ENCODE results near the gene ATG7.

ATG7 gene

GRCh38 chr3:11603628-11604027, 331.4 kb downstream of the ATG7 start:
- no peak for DNase-seq (ENCODE audit: extremely low read depth in 1 of 2, low read depth in 1 of 2)

- DNase-seq (ENCODE audit: extremely low read depth in 1 of 2, low read depth in 1 of 2) = no peak
Observed at GRCh38 chr3:11604139-11604892, 332.1 kb downstream of the ATG7 start.

GRCh38 chr3:11605398-11605797, 333.2 kb downstream of the ATG7 start:
- DNase-seq (ENCODE audit: extremely low read depth in 1 of 2, low read depth in 1 of 2) = no peak

GRCh38 chr3:11606090-11606784, 334.0 kb downstream of the ATG7 start:
- DNase-seq (ENCODE audit: extremely low read depth in 1 of 2, low read depth in 1 of 2) = no peak

- DNase-seq (ENCODE audit: extremely low read depth in 1 of 2, low read depth in 1 of 2) = no peak
Observed at GRCh38 chr3:11606865-11607440, 334.8 kb downstream of the ATG7 start.
